SK-N-SH treated with all-trans-retinoic acid at 6 μM for 48 hours (cell line): Measurements from ENCODE around the gene RPS6KA4.

ENCODE experiments used
- ATAC-seq: fragments of 200-7000 bp; cut with Tn5 transposase; 3 replicates; pipeline ENCODE4 v1.9.1; 2020; ENCODE audit warnings: mild to moderate bottlenecking, moderate library complexity
- ARNTL ChIP-seq: fragments of 450-650 bp; formaldehyde crosslinking; IDR thresholded peaks from 2 replicates; pipeline ENCODE4 v1.5.0; 2020; ENCODE audit warnings: low read depth, mild to moderate bottlenecking, moderate library complexity, borderline replicate concordance
- BACH2 ChIP-seq: fragments of 250-450 bp; sonication (Bioruptor Pico); IDR thresholded peaks from 2 replicates; pipeline ENCODE4 v1.9.0; 2021; ENCODE audit warnings: mild to moderate bottlenecking, borderline replicate concordance
- CSDC2 ChIP-seq: fragments of 250-450 bp; sonication (Bioruptor Pico); IDR thresholded peaks from 2 replicates; pipeline ENCODE4 v1.5.0; 2020; ENCODE audit warnings: mild to moderate bottlenecking, moderate library complexity
- ESRRG ChIP-seq: fragments of 250-450 bp; sonication (Bioruptor Pico); IDR thresholded peaks from 2 replicates; pipeline ENCODE4 v1.6.1; 2021; ENCODE audit warnings: mild to moderate bottlenecking
- GLIS3 ChIP-seq: fragments of 250-450 bp; sonication (Bioruptor Pico); IDR thresholded peaks from 2 replicates; pipeline ENCODE4 v1.5.0; 2020; ENCODE audit warnings: mild to moderate bottlenecking, moderate library complexity
- ISL1 ChIP-seq: fragments of 250-450 bp; sonication (Bioruptor Pico); IDR thresholded peaks from 2 replicates; pipeline ENCODE4 v2.1.2; 2022; ENCODE audit warnings: mild to moderate bottlenecking, moderate library complexity
- OSR1 ChIP-seq: fragments of 250-450 bp; sonication (Bioruptor Pico); IDR thresholded peaks from 2 replicates; pipeline ENCODE4 v1.8.0; 2022; ENCODE audit warnings: moderate library complexity, mild to moderate bottlenecking, inconsistent platforms
- RARB ChIP-seq: fragments of 250-450 bp; sonication (Bioruptor Pico); IDR thresholded peaks from 2 replicates; pipeline ENCODE4 v1.8.0; 2021; ENCODE audit warnings: mild to moderate bottlenecking, moderate library complexity
- TCF4 ChIP-seq: fragments of 250-450 bp; sonication (Bioruptor Pico); IDR thresholded peaks from 2 replicates; pipeline ENCODE4 v1.8.0; 2021; ENCODE audit warnings: mild to moderate bottlenecking, moderate library complexity, borderline replicate concordance
- TOX ChIP-seq: fragments of 250-450 bp; sonication (Bioruptor Pico); IDR thresholded peaks from 2 replicates; pipeline ENCODE4 v1.8.0; 2021; ENCODE audit warnings: mild to moderate bottlenecking, moderate library complexity, borderline replicate concordance
- ZC3H10 ChIP-seq: fragments of 250-450 bp; sonication (Bioruptor Pico); IDR thresholded peaks from 2 replicates; pipeline ENCODE4 v1.5.1; 2021; ENCODE audit warnings: mild to moderate bottlenecking, moderate library complexity
- ZFP3 ChIP-seq: fragments of 250-450 bp; sonication (Bioruptor Pico); IDR thresholded peaks from 2 replicates; pipeline ENCODE4 v1.5.0; 2020; ENCODE audit warnings: mild to moderate bottlenecking, moderate library complexity
- ZFP30 ChIP-seq: fragments of 450-650 bp; formaldehyde crosslinking; IDR thresholded peaks from 2 replicates; pipeline ENCODE4 v1.5.0; 2022; ENCODE audit warnings: mild to moderate bottlenecking, moderate library complexity
- ZNF565 ChIP-seq: fragments of 450-650 bp; formaldehyde crosslinking; conservative IDR thresholded peaks from 2 replicates; pipeline ENCODE4 v1.5.0; 2020; ENCODE audit warnings: low read depth, mild to moderate bottlenecking, moderate library complexity
- ZNF70 ChIP-seq: fragments of 450-650 bp; formaldehyde crosslinking; IDR thresholded peaks from 2 replicates; pipeline ENCODE4 v1.5.0; 2020; ENCODE audit warnings: mild to moderate bottlenecking, moderate library complexity
- ZNF8 ChIP-seq: fragments of 450-650 bp; formaldehyde crosslinking; IDR thresholded peaks from 2 replicates; pipeline ENCODE4 v1.5.0; 2020; ENCODE audit warnings: mild to moderate bottlenecking, moderate library complexity
- TF ChIP-seq, protein P1 (sequence below): fragments of 250-450 bp; sonication (Bioruptor Pico); IDR thresholded peaks from 2 replicates; pipeline ENCODE4 v1.8.0; 2020; ENCODE audit warnings: mild to moderate bottlenecking, moderate library complexity, borderline replicate concordance
- TF ChIP-seq, protein P2 (sequence below): fragments of 250-450 bp; sonication (Bioruptor Pico); IDR thresholded peaks from 2 replicates; pipeline ENCODE4 v1.5.0; 2020; ENCODE audit warnings: mild to moderate bottlenecking, moderate library complexity
- TF ChIP-seq, protein P3 (sequence below): fragments of 250-450 bp; sonication (Bioruptor Pico); IDR thresholded peaks from 2 replicates; pipeline ENCODE4 v1.5.1; 2021; ENCODE audit warnings: mild to moderate bottlenecking, moderate library complexity
- TF ChIP-seq, protein P4 (sequence below): fragments of 250-450 bp; sonication (Bioruptor Pico); IDR thresholded peaks from 2 replicates; pipeline ENCODE4 v1.5.1; 2020; ENCODE audit warnings: low read depth, mild to moderate bottlenecking, moderate library complexity
- TF ChIP-seq, protein P5 (sequence below): fragments of 250-450 bp; sonication (Bioruptor Pico); IDR thresholded peaks from 2 replicates; pipeline ENCODE4 v1.8.0; 2021; ENCODE audit warnings: low read depth, mild to moderate bottlenecking, moderate library complexity, borderline replicate concordance

The RPS6KA4 gene

DNA sequence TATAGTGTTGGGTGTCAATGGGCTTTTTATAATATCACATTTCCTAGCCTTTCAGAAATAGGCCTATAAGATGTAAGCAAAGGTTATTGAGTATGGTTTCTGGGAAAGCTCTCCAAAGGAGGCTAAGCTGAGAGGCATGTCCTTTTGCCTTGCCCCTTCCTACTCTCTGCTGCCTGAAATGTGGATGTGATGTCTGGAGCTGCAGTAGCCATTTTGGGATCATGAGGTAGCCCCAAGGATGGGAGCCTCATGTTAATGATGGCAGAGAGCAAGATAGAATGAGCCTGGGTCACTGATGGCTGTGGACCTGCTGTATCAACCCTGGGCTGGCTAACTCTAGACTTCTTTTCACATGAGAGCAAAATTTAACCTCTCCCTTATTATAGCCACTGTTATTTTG lies 29.0 kb downstream of the RPS6KA4 start:
- TF ChIP-seq, protein P1, sequence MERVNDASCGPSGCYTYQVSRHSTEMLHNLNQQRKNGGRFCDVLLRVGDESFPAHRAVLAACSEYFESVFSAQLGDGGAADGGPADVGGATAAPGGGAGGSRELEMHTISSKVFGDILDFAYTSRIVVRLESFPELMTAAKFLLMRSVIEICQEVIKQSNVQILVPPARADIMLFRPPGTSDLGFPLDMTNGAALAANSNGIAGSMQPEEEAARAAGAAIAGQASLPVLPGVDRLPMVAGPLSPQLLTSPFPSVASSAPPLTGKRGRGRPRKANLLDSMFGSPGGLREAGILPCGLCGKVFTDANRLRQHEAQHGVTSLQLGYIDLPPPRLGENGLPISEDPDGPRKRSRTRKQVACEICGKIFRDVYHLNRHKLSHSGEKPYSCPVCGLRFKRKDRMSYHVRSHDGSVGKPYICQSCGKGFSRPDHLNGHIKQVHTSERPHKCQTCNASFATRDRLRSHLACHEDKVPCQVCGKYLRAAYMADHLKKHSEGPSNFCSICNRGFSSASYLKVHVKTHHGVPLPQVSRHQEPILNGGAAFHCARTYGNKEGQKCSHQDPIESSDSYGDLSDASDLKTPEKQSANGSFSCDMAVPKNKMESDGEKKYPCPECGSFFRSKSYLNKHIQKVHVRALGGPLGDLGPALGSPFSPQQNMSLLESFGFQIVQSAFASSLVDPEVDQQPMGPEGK (CRISPR knock-in tag): no peak
- TF ChIP-seq ZNF70 (CRISPR knock-in tag) (no peak), RARB (CRISPR knock-in tag) (no peak), TOX (CRISPR knock-in tag) (no peak), ZFP3 (CRISPR knock-in tag) (no peak)
- ATAC-seq: no peak

DNA sequence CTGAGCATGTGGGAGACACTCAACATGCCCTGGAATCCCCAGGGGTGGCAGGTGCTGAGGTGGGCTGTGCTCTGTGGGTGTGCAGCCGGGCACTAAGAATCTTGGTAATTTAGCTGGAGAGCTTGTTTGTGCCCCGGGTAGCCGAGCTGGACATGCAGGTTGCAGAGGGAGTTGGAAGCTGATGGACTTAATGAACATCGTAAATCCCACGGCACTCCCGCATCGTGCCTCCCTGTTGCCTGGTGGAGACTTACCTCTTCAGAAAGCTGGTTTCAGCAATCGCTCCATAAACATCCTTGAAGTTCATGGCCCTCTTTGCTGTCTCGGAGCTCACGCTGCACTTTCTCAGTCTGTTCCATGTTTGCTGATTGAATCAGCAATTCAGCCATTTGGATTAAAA lies 29.9 kb downstream of the RPS6KA4 start:
- TF ChIP-seq TOX (CRISPR knock-in tag) (no peak), BACH2 (CRISPR knock-in tag) (no peak), ZFP3 (CRISPR knock-in tag) (no peak), ESRRG (no peak), ZFP30 (CRISPR knock-in tag) (no peak), CSDC2 (no peak), GLIS3 (no peak), ISL1 (CRISPR knock-in tag) (no peak), ARNTL (CRISPR knock-in tag) (no peak)
- TF ChIP-seq, protein P2, sequence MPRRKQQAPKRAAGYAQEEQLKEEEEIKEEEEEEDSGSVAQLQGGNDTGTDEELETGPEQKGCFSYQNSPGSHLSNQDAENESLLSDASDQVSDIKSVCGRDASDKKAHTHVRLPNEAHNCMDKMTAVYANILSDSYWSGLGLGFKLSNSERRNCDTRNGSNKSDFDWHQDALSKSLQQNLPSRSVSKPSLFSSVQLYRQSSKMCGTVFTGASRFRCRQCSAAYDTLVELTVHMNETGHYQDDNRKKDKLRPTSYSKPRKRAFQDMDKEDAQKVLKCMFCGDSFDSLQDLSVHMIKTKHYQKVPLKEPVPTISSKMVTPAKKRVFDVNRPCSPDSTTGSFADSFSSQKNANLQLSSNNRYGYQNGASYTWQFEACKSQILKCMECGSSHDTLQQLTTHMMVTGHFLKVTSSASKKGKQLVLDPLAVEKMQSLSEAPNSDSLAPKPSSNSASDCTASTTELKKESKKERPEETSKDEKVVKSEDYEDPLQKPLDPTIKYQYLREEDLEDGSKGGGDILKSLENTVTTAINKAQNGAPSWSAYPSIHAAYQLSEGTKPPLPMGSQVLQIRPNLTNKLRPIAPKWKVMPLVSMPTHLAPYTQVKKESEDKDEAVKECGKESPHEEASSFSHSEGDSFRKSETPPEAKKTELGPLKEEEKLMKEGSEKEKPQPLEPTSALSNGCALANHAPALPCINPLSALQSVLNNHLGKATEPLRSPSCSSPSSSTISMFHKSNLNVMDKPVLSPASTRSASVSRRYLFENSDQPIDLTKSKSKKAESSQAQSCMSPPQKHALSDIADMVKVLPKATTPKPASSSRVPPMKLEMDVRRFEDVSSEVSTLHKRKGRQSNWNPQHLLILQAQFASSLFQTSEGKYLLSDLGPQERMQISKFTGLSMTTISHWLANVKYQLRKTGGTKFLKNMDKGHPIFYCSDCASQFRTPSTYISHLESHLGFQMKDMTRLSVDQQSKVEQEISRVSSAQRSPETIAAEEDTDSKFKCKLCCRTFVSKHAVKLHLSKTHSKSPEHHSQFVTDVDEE (CRISPR knock-in tag): no peak
- TF ChIP-seq, protein P3, sequence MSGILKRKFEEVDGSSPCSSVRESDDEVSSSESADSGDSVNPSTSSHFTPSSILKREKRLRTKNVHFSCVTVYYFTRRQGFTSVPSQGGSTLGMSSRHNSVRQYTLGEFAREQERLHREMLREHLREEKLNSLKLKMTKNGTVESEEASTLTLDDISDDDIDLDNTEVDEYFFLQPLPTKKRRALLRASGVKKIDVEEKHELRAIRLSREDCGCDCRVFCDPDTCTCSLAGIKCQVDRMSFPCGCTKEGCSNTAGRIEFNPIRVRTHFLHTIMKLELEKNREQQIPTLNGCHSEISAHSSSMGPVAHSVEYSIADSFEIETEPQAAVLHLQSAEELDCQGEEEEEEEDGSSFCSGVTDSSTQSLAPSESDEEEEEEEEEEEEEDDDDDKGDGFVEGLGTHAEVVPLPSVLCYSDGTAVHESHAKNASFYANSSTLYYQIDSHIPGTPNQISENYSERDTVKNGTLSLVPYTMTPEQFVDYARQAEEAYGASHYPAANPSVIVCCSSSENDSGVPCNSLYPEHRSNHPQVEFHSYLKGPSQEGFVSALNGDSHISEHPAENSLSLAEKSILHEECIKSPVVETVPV (CRISPR knock-in tag): no peak
- TF ChIP-seq, protein P4, sequence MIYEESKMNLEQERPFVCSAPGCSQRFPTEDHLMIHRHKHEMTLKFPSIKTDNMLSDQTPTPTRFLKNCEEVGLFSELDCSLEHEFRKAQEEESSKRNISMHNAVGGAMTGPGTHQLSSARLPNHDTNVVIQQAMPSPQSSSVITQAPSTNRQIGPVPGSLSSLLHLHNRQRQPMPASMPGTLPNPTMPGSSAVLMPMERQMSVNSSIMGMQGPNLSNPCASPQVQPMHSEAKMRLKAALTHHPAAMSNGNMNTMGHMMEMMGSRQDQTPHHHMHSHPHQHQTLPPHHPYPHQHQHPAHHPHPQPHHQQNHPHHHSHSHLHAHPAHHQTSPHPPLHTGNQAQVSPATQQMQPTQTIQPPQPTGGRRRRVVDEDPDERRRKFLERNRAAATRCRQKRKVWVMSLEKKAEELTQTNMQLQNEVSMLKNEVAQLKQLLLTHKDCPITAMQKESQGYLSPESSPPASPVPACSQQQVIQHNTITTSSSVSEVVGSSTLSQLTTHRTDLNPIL (CRISPR knock-in tag): no peak
- TF ChIP-seq, protein P1 (CRISPR knock-in tag): no peak
- no peak for ATAC-seq

DNA sequence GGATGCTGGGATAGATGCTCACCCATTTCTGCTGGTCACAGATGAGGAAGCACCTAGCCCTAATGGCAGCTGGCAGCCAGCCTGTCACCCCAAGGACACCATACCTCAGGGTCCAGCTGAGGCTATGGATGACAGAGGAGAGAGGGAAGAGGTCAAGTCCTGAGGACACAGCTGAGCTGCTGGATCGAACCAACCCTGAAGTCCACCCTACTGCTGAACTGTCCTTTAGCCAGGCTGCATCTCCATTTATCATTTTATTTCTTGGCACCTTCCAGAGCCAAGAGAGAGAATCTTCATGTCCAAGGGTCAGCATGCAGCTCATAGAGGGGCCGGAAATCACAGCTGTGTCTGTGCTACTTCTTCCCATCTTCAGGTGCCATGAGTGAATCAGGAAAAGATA lies 30.9 kb downstream of the RPS6KA4 start:
- no peak for TF ChIP-seq TCF4 (CRISPR knock-in tag)
- TF ChIP-seq, protein P3 (CRISPR knock-in tag): no peak
- TF ChIP-seq ZC3H10 (CRISPR knock-in tag): no peak
- no peak for TF ChIP-seq ESRRG
- no peak for TF ChIP-seq ZFP30 (CRISPR knock-in tag)
- TF ChIP-seq, protein P5, sequence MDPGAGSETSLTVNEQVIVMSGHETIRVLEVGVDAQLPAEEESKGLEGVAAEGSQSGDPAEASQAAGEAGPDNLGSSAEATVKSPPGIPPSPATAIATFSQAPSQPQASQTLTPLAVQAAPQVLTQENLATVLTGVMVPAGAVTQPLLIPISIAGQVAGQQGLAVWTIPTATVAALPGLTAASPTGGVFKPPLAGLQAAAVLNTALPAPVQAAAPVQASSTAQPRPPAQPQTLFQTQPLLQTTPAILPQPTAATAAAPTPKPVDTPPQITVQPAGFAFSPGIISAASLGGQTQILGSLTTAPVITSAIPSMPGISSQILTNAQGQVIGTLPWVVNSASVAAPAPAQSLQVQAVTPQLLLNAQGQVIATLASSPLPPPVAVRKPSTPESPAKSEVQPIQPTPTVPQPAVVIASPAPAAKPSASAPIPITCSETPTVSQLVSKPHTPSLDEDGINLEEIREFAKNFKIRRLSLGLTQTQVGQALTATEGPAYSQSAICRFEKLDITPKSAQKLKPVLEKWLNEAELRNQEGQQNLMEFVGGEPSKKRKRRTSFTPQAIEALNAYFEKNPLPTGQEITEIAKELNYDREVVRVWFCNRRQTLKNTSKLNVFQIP (CRISPR knock-in tag): no peak
- no peak for TF ChIP-seq ZNF565 (CRISPR knock-in tag)
- TF ChIP-seq, protein P2 (CRISPR knock-in tag): no peak
- TF ChIP-seq OSR1 (CRISPR knock-in tag): no peak
- no peak for TF ChIP-seq GLIS3
- no peak for TF ChIP-seq ZNF8 (CRISPR knock-in tag)
- no peak for TF ChIP-seq ZFP3 (CRISPR knock-in tag)
- TF ChIP-seq TOX (CRISPR knock-in tag): no peak
- no peak for TF ChIP-seq ARNTL (CRISPR knock-in tag)
- no peak for TF ChIP-seq ZNF70 (CRISPR knock-in tag)
- TF ChIP-seq BACH2 (CRISPR knock-in tag): no peak
- no peak for ATAC-seq
